SK-N-SH treated with all-trans-retinoic acid at 6 μM for 48 hours (cell line): ENCODE measurements around the gene PUM2.

Experiments used
- ARNTL ChIP-seq: fragments of 450-650 bp; formaldehyde crosslinking; IDR thresholded peaks from 2 replicates; pipeline ENCODE4 v1.5.0; 2020; ENCODE audit warnings: low read depth, mild to moderate bottlenecking, moderate library complexity, borderline replicate concordance
- RARB ChIP-seq: fragments of 250-450 bp; sonication (Bioruptor Pico); IDR thresholded peaks from 2 replicates; pipeline ENCODE4 v1.8.0; 2021; ENCODE audit warnings: mild to moderate bottlenecking, moderate library complexity
- SNAI2 ChIP-seq: fragments of 250-450 bp; sonication (Bioruptor Pico); IDR thresholded peaks from 2 replicates; pipeline ENCODE4 v1.5.0; 2020; ENCODE audit warnings: mild to moderate bottlenecking, moderate library complexity
- TCF4 ChIP-seq: fragments of 250-450 bp; sonication (Bioruptor Pico); IDR thresholded peaks from 2 replicates; pipeline ENCODE4 v1.8.0; 2021; ENCODE audit warnings: mild to moderate bottlenecking, moderate library complexity, borderline replicate concordance
- ZFP3 ChIP-seq: fragments of 250-450 bp; sonication (Bioruptor Pico); IDR thresholded peaks from 2 replicates; pipeline ENCODE4 v1.5.0; 2020; ENCODE audit warnings: mild to moderate bottlenecking, moderate library complexity
- ZNF565 ChIP-seq: fragments of 450-650 bp; formaldehyde crosslinking; conservative IDR thresholded peaks from 2 replicates; pipeline ENCODE4 v1.5.0; 2020; ENCODE audit warnings: low read depth, mild to moderate bottlenecking, moderate library complexity
- TF ChIP-seq, protein P1 (sequence below): fragments of 250-450 bp; sonication (Bioruptor Pico); IDR thresholded peaks from 2 replicates; pipeline ENCODE4 v1.5.1; 2020; ENCODE audit warnings: low read depth, mild to moderate bottlenecking, moderate library complexity

DNA sequence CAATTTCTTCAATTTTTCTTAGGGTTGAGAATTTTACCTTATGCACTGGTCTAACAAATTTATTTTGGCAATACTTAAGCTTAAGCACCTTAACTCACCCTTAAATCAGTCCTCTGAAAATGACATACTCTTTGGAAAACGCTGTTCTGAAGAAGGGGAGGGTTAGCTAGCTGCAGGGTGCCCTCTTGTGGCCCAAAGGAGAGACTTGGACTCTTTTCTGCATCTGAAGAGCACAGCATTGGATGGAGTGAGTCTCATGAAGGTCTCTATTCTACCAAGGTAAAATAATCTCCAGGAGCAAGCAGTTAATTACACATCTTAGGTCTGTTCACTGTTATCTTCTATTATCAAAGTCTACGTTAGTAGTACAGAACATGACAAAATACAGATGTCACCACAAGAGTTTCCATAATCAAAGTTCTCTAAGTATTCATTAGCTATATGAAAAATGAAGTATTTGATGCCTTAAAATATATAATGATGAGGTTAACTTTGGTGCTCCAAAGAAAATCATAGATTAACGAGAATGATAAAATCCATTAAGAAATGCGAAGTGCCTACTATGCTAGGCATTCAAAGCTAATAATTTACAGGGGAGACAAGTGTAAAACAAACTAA is 24.4 kb downstream of the PUM2 start:
- TF ChIP-seq, protein P1, sequence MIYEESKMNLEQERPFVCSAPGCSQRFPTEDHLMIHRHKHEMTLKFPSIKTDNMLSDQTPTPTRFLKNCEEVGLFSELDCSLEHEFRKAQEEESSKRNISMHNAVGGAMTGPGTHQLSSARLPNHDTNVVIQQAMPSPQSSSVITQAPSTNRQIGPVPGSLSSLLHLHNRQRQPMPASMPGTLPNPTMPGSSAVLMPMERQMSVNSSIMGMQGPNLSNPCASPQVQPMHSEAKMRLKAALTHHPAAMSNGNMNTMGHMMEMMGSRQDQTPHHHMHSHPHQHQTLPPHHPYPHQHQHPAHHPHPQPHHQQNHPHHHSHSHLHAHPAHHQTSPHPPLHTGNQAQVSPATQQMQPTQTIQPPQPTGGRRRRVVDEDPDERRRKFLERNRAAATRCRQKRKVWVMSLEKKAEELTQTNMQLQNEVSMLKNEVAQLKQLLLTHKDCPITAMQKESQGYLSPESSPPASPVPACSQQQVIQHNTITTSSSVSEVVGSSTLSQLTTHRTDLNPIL (CRISPR knock-in tag), result no peak
- no peak for TF ChIP-seq ZFP3
- TF ChIP-seq ZNF565 (CRISPR knock-in tag), result no peak
- TF ChIP-seq RARB (CRISPR knock-in tag), result no peak
- no peak for TF ChIP-seq TCF4 (CRISPR knock-in tag)
- TF ChIP-seq SNAI2, result no peak
- TF ChIP-seq ARNTL (CRISPR knock-in tag), result no peak
